MM.1S (cell line): ENCODE measurements around the gene TRIM3.

Experiments
- EZH2phosphoT487 ChIP-seq: fragments of 300-600 bp; sonication (generic); IDR thresholded peaks from 2 replicates; pipeline ENCODE4 v1.6.1; 2018; ENCODE audit warnings: antibody characterized with exemption, low read length
- TF ChIP-seq, protein P1 (sequence below): fragments of 300-600 bp; sonication (generic); IDR thresholded peaks from 2 replicates; pipeline ENCODE4 v1.5.1; 2016; ENCODE audit warnings: antibody characterized with exemption, low read length, mixed read lengths

DNA sequence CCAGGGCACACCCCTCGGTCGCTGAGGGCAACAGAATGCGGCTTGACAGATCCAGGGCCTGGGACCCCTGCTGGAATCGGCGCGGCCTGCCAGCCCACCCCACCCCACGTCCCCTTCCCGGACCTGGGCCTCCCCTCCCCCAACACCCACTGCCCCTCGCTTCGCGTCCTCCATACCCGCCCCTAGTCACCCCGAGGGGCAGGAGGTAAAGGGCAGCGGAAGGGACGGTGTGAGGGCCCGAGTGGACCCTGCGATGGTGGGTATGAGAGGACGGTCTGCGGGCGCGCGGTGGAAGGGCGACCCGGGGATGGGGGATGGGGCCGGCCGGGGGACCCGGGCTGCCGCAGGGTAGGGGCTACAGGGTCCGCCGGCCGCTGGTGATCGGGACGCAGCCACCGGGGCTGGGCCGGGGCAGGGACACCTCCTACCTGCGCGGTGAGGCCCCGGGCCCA lies 55.2 kb downstream of the TRIM3 start:
- TF ChIP-seq, protein P1, sequence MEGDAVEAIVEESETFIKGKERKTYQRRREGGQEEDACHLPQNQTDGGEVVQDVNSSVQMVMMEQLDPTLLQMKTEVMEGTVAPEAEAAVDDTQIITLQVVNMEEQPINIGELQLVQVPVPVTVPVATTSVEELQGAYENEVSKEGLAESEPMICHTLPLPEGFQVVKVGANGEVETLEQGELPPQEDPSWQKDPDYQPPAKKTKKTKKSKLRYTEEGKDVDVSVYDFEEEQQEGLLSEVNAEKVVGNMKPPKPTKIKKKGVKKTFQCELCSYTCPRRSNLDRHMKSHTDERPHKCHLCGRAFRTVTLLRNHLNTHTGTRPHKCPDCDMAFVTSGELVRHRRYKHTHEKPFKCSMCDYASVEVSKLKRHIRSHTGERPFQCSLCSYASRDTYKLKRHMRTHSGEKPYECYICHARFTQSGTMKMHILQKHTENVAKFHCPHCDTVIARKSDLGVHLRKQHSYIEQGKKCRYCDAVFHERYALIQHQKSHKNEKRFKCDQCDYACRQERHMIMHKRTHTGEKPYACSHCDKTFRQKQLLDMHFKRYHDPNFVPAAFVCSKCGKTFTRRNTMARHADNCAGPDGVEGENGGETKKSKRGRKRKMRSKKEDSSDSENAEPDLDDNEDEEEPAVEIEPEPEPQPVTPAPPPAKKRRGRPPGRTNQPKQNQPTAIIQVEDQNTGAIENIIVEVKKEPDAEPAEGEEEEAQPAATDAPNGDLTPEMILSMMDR: no peak
- no peak for TF ChIP-seq EZH2phosphoT487
